ENCODE results near the gene RTN4R. TPM values are rescaled to one million over a fixed set of nuclear protein-coding genes. Genes with fewer than 3 reads are reported as not detected.

RTN4R gene
- total RNA-seq, 1 donor from 2014 or later, result 2.9 TPM

DNA sequence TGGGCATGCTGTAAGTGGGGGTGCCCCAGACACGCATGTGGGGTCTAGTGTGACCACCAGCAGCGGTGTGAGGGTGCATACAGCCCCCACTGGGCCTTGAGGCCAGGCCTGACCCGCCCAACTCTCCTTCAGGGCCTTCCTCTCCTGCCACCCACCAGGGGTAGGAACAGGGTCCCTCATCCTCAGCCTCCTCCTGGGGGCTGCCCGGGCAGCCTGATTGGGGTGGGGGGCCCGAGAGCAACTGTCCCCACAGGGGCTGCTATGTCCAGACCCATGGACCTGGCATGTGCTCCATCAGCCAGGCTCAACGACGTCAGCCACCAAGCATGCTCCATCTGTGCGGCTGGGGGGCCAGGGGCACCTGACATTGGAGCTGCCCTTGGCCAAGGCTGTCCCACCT lies 27.2 kb downstream of the RTN4R start:
- Histone ChIP-seq H3K36me3 (ENCODE audit: insufficient read depth, low read length) (no peaks in the 10 kb centered on the region), H3K9ac (ENCODE audit: low read length) (no peak overlapping the region), H3K4me1 (ENCODE audit: insufficient read depth, low read length) (peaks cover 24% of the 10 kb centered on the region), H3K4me3 (ENCODE audit: insufficient read depth, low read depth, low read length) (no peak overlapping the region), H3K4me2 (ENCODE audit: low read length) (no peak overlapping the region), H3K27me3 (ENCODE audit: insufficient read depth, low read length) (no peaks in the 10 kb centered on the region), H4K20me1 (ENCODE audit: insufficient read depth, low read length) (no peaks in the 10 kb centered on the region), H2AFZ (ENCODE audit: low read depth, low read length) (no peak overlapping the region), H3K27ac (ENCODE audit: low read depth, low read length) (no peak overlapping the region), H3K9me3 (ENCODE audit: insufficient read depth, low read depth, low read length) (no peaks in the 10 kb centered on the region), H3K79me2 (ENCODE audit: insufficient read depth, low read length) (no peaks in the 10 kb centered on the region)
- Mint-ChIP-seq H3K27ac (ENCODE audit: unreplicated experiment) (no peak overlapping the region), H3K9me3 (ENCODE audit: unreplicated experiment) (no peaks in the 10 kb centered on the region), H3K4me3 (ENCODE audit: unreplicated experiment) (no peak overlapping the region), H3K27me3 (ENCODE audit: low read depth, unreplicated experiment) (peaks cover 9% of the 10 kb centered on the region), H3K36me3 (ENCODE audit: low read depth, unreplicated experiment) (no peaks in the 10 kb centered on the region), H3K4me1 (ENCODE audit: low read depth, unreplicated experiment) (peaks cover 18% of the 10 kb centered on the region)
- no peak for TF ChIP-seq EZH2 (IDR thresholded peaks at IDR 0.05; ENCODE audit: insufficient read depth, low read length)
- TF ChIP-seq, protein P1, sequence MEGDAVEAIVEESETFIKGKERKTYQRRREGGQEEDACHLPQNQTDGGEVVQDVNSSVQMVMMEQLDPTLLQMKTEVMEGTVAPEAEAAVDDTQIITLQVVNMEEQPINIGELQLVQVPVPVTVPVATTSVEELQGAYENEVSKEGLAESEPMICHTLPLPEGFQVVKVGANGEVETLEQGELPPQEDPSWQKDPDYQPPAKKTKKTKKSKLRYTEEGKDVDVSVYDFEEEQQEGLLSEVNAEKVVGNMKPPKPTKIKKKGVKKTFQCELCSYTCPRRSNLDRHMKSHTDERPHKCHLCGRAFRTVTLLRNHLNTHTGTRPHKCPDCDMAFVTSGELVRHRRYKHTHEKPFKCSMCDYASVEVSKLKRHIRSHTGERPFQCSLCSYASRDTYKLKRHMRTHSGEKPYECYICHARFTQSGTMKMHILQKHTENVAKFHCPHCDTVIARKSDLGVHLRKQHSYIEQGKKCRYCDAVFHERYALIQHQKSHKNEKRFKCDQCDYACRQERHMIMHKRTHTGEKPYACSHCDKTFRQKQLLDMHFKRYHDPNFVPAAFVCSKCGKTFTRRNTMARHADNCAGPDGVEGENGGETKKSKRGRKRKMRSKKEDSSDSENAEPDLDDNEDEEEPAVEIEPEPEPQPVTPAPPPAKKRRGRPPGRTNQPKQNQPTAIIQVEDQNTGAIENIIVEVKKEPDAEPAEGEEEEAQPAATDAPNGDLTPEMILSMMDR (IDR thresholded peaks at IDR 0.05; ENCODE audit: insufficient read depth, low read depth, low read length), result no peak
- DNase-seq (ENCODE audit: low read depth) (no peak), FAIRE-seq (no peak)

DNA sequence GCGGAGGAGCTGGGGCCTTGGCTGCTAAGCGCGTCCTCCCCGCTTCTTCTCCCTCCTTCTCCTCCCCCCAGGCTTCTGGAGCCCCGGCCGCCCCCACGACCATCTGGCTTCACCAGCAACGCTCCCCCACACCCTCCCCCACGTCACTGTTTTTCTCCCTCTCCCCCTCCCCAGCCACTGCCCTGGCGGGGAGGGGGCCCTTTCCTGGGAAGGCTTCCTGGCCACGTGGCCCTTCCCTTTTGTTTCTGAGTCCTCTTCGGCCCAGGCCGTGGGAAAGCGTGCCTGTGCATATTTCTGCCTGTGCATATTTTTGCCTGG lies 27.7 kb downstream of the RTN4R start:
- no peak overlapping the region for H3K27ac ChIP-seq (ENCODE audit: low read depth, low read length)
- no peak for DNase-seq (ENCODE audit: low read depth)

More for the DNA sequence above, 27.7 kb downstream of the RTN4R start:
- Mint-ChIP-seq H3K36me3 (ENCODE audit: low read depth, unreplicated experiment) (no peaks in the 10 kb centered on the region), H3K9me3 (ENCODE audit: unreplicated experiment) (no peaks in the 10 kb centered on the region), H3K4me1 (ENCODE audit: low read depth, unreplicated experiment) (peaks cover 13% of the 10 kb centered on the region), H3K27ac (ENCODE audit: unreplicated experiment) (no peak overlapping the region), H3K27me3 (ENCODE audit: low read depth, unreplicated experiment) (peaks cover 13% of the 10 kb centered on the region), H3K4me3 (ENCODE audit: unreplicated experiment) (no peak overlapping the region)
- Histone ChIP-seq H3K9ac (ENCODE audit: low read length) (no peak overlapping the region), H3K4me3 (ENCODE audit: insufficient read depth, low read depth, low read length) (no peak overlapping the region), H2AFZ (ENCODE audit: low read depth, low read length) (no peak overlapping the region), H3K36me3 (ENCODE audit: insufficient read depth, low read length) (no peaks in the 10 kb centered on the region), H3K27me3 (ENCODE audit: insufficient read depth, low read length) (peaks cover under 1% of the 10 kb centered on the region), H4K20me1 (ENCODE audit: insufficient read depth, low read length) (no peaks in the 10 kb centered on the region), H3K4me1 (ENCODE audit: insufficient read depth, low read length) (peaks cover 24% of the 10 kb centered on the region), H3K79me2 (ENCODE audit: insufficient read depth, low read length) (no peaks in the 10 kb centered on the region), H3K9me3 (ENCODE audit: insufficient read depth, low read depth, low read length) (no peaks in the 10 kb centered on the region), H3K4me2 (ENCODE audit: low read length) (no peak overlapping the region)
- no peak for FAIRE-seq
- TF ChIP-seq, protein P1 (IDR thresholded peaks at IDR 0.05; ENCODE audit: insufficient read depth, low read depth, low read length), result no peak
- no peak for TF ChIP-seq EZH2 (IDR thresholded peaks at IDR 0.05; ENCODE audit: insufficient read depth, low read length)
